K562 (cell line): Measurements from ENCODE around the gene PHF24.

ENCODE experiments used
- CHD2 ChIP-seq: IDR thresholded peaks from 2 replicates; pipeline ENCODE4 v1.6.1; 2011; ENCODE audit warnings: low read depth, low read length
- PRPF4 ChIP-seq: fragments of 200-400 bp; formaldehyde crosslinking; IDR thresholded peaks from one replicate; pipeline ENCODE4 v1.6.1; 2017; ENCODE audit warnings: low read length, low read depth, mild to moderate bottlenecking; ENCODE audit not compliant: insufficient read depth, poor library complexity, severe bottlenecking
- SIN3A ChIP-seq, 2 experiments: fragments of 150-350 bp in 1 of 2; IDR thresholded peaks; 2 replicates each; pipeline ENCODE4 v1.6.1; 2011 to 2016; ENCODE audit warnings: borderline replicate concordance in 2 of 2, low read depth in 2 of 2, low read length in 2 of 2, mild to moderate bottlenecking in 2 of 2, moderate library complexity in 2 of 2; ENCODE audit not compliant: control insufficient read depth in 1 of 2
- TF ChIP-seq, protein P1 (sequence below), 3 experiments: IDR thresholded peaks in 2 of 3; conservative IDR thresholded peaks in 1 of 3; 2 replicates each; pipeline ENCODE4 v1.5.1; 2011 to 2012; ENCODE audit warnings: low read length in 3 of 3, mild to moderate bottlenecking in 3 of 3, control low read depth in 2 of 3, improper control_type of control experiment in 1 of 3, inconsistent platforms in 1 of 3, low read depth in 1 of 3, mixed read lengths in 1 of 3, moderate library complexity in 1 of 3; ENCODE audit not compliant: insufficient read depth in 2 of 3

DNA sequence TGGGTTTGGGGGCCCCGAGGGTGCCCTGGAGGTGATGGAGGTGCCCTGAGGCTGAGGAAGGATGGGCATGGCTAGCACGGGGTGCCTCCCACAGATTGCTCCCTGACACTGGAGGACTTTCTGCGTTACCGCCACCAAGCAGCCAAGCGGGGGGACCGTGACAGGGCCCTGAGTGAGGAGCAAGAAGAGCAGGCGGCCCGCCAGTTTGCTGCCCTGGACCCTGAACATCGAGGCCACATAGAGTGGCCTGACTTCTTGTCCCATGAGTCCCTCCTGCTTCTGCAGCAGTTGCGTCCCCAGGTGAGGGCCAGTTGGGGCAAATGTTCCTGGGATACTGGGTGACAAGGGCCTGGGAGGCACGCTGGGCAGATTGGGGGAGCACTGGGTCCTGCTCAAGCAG, 18.4 kb downstream of the PHF24 start:
- TF ChIP-seq SIN3A (IDR thresholded peaks at IDR 0.05; ENCODE audit: borderline replicate concordance in 2 of 2, control insufficient read depth in 1 of 2, low read depth in 2 of 2, low read length in 2 of 2) (no peak), CHD2 (no peak), PRPF4 (no peak)
- TF ChIP-seq, protein P1, sequence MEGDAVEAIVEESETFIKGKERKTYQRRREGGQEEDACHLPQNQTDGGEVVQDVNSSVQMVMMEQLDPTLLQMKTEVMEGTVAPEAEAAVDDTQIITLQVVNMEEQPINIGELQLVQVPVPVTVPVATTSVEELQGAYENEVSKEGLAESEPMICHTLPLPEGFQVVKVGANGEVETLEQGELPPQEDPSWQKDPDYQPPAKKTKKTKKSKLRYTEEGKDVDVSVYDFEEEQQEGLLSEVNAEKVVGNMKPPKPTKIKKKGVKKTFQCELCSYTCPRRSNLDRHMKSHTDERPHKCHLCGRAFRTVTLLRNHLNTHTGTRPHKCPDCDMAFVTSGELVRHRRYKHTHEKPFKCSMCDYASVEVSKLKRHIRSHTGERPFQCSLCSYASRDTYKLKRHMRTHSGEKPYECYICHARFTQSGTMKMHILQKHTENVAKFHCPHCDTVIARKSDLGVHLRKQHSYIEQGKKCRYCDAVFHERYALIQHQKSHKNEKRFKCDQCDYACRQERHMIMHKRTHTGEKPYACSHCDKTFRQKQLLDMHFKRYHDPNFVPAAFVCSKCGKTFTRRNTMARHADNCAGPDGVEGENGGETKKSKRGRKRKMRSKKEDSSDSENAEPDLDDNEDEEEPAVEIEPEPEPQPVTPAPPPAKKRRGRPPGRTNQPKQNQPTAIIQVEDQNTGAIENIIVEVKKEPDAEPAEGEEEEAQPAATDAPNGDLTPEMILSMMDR (IDR thresholded peaks at IDR 0.05 in 2 of 3, conservative IDR thresholded peaks at IDR 0.05 in 1 of 3; ENCODE audit: insufficient read depth in 2 of 3, low read depth in 1 of 3, low read length in 3 of 3) = no peak
